SK-N-DZ (cell line): ENCODE measurements around the gene IGF1.

Experiments used
- DNase-seq: peaks from one replicate; pipeline ENCODE4 v3.0.0-alpha.2; 2015; ENCODE audit warnings: low spot score

Gene IGF1

GRCh38 chr12:102497743-102498142, 17.4 kb upstream of the IGF1 start:
- DNase-seq = no peak

DNA sequence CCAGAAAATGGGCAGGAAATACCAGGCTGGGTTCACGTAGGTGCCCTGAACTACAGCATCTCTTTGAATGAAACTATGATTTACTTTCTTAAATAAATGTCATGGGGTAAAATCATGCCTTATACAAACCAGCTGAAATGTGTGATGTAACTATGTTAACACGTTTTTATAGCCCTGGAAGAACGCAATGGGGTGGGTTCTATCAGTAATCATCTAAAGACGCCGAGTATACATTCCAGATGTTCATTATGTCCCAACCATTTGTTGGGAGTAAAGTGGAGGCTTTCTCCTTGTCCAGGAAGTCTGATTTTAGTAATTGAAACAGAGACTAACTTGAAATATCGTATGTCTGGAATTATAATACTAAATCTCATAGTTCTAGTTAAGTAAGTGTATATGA, 16.2 kb upstream of the IGF1 start:
- no peak for DNase-seq

- DNase-seq = no peak
Measured at GRCh38 chr12:102487226-102487625, 6.9 kb upstream of the IGF1 start.

DNA sequence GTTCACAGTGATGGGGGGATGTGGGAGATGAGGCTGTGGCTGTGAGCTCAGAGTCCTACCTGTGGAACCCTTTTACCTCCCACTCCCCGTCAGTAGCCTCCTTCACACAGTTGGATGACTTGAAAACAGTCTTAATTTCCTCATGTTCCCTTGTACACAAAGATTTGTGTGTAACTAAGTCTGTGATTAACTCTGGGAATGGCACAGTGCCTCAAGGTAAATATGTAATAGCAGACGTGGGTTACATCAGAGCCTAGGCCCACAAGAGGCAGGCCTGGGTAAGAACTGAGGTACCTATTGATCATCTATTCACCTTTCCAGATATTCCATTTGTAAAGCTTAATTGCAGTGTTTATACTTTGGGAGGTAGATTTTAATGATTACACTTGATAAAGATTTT, 5.8 kb upstream of the IGF1 start:
- DNase-seq = no peak

DNA sequence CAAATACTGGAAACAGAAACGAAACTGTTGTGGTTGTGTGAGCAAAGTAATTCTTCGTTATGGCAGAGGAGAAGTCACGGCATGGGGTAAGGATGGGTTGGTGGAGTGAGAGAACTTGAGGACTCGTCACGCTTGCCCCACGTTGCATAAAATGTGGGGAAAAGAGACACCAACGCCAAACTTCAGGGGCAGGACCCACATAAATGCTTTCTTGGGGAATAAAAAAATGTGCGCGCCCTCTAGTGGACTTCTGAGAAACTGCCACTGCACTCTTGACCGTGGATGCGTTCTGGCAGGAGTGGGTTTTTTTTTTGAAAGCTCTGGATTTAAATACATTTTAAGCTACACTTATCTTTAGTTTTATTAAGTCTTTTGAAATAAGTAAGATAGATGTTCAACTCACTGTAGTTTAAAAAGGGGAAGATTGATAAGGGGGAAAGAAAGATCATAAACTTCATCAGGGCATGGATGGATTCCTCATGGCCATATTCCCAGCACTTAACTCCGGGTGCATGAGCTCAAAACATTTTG, 4.1 kb upstream of the IGF1 start:
- DNase-seq = peak; percentile 47

DNA sequence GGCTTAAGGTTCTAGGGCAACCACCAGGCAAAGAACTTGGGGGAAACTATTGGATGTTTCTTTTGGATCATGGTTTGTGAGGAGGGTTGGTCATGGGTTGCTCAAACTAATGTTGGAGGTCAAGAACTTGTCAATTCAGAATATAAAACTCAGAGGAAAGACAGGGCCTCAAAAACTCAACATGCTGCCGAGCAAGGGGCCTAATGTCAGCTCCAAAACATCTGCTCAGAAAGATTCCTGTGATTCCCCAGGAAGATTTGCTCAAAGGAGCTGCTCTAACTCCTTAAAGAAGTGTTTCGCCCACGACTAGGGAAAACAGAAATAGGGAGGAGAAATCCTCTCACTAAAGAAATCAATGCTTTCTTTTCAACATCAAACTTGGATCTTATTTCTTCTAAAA, 3.7 kb upstream of the IGF1 start:
- no peak for DNase-seq

GRCh38 chr12:102483466-102483865, 3.1 kb upstream of the IGF1 start:
- DNase-seq = no peak

- no peak for DNase-seq
Measured at GRCh38 chr12:102481705-102482425, 1.5 kb upstream of the IGF1 start.

DNA sequence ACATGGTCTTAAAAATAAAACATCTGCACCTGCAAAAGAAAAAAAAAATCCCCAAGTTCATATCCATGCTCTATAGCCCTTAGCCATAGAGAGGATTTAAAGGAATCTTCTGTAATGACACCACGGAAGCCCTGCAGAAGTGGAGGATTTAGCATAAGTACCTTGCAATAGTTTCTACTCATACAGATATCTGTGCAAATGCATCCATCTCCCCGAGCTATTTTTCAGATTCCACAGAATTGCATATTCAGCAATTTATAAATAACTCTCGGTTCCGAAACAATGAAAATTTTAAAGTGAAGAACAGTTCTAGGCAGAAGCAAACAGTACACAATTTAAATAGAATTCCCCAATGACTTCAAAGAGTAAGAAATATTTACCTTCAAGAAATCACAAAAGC, 424 bp downstream of the IGF1 start:
- no peak for DNase-seq

- DNase-seq = no peak
Measured at GRCh38 chr12:102479099-102479885, 1.1 kb downstream of the IGF1 start.

DNA sequence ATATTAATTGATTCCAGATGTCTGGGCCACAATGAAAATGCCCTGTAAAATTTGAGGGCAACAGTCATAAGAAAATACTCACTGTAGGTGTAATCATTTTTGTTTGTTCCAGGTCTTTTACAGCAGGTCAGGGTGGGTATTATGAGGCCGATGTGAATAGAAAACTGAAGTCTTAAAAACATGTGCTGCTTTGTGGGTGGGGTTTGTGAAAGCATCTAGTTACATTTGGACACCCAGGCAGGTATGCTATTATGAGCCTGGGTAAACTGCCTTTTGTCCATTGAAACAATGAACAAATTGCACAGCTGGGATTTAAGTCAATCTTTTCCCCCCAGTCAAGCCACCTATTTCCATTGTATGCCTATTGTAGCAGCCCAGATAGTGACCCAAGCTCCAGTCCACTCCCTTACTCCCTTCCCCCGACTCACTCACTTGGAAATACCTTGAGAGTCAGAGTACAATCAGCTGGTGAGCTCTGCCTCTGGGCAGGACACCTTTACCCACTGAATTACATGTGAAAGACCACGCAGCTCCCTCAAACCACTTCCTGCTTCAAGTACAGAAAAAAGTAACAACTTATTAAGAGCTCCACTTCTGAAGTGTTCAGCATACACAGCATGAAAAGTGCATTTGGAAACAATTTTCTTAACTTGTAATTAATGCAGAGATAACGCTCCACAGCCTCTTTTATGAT, 1.8 kb downstream of the IGF1 start:
- DNase-seq = no peak

DNA sequence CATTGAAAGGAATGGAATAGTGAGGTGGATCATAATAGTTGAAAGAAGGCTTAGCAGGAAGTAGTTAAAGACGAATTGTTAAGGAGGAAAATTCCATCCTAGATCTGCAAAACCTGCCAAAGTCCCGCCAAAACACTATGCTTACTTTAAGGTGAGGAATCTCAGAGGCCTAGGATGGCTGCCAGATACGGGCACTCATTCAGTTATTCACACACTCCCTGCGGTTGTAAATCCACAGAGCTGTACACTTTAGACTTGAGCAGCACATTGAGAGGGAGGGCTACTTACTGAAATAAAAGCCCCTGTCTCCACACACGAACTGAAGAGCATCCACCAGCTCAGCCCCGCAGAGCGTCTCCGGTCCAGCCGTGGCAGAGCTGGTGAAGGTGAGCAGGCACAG, 5.0 kb downstream of the IGF1 start:
- no peak for DNase-seq

DNA sequence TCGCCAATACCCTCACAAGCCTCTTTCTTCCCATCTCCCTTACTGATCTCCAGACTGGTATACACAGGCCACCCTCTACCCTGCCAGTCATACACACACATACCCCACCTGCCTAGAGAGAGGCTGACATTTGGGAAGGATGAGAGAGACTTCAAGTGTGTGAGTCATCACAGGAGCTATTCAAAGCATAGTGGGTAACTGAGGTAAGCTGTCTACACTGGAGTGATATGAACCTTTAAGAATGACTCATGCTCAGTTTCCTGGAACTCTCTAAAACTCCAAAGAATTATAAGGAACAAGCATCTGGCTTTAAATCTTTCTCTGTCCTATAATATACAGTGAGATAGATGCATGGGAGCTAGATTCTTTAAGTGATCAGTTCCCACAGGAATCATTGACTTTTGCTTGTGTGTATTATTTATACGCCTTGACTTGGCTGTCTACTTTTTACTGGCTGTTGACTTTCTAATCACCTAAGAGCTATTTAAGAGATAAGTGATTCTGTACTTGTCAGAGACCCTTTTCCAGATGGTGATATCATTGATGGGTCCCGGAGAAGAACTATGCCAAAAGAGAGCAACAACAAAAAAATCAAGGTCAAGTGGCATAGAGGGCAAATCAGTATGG, 5.8 kb downstream of the IGF1 start:
- DNase-seq = no peak

DNA sequence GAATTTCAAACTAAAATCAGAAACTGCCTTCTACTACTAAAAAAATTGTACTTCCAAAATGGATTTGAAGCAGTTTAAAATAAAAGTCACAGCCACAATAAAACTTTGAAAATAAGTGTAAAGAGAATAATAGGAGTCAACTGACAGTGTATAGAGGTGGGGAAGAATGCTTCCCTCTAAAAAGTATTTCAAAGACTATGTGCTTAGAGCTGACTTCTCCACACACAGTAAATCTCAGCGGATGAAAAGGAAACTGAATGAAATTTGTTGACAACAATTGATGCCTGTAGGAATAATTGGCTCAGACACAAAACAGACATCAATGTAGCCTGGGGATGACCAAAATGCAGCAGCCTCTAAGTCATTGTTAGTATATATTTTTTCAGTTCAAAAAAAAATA, 7.9 kb downstream of the IGF1 start:
- no peak for DNase-seq

DNA sequence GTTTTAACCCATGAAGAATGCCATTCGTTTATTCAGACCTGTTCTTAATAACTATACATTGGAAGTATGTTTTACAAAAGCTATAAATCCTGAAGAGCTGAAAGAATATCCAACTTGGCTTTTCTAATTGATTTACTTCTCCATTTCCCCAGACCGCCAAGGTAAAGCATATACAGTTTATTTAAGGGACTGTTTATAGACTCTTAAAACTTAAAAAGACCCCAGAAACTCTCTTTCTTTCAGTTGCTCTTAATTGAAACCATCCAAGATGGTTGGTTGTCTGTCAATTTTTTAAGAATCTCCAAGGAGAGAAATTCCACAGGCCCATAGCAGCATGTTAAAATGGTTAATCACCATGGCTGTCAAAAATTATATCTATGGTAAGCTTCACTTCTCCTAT, 8.8 kb downstream of the IGF1 start:
- no peak for DNase-seq

GRCh38 chr12:102470945-102471344, 9.4 kb downstream of the IGF1 start:
- no peak for DNase-seq

DNA sequence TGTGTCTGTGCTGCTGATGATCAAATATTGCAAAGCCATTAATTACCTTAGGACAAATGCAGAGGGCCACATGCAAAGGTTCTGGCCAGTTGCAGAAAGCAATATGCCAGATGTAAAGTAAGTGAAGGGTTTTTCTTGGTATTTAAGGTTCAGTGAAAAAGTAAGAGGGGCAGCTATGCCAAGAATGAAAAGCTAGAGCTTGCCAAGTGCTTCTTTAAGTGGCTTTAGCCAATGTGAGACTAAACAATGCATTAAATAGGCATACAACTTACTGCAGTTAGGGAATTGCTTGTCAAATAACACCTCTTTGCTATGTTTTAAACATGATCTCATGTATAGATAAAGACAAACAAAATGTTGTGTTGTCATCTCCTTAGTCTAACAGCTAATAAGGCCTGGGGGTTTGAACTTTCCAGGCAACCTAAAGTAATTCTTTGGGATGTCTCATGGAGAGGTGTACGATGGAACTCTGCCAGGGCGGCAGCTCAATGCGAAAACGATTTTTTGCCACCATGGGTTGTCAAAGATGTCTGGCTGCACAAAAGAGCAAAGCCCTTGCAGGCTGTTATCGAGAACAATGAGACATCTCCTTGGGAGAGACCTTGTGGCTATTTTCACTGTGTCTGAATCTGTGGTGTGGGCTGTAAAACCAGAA, 12.0 kb downstream of the IGF1 start:
- no peak for DNase-seq

DNA sequence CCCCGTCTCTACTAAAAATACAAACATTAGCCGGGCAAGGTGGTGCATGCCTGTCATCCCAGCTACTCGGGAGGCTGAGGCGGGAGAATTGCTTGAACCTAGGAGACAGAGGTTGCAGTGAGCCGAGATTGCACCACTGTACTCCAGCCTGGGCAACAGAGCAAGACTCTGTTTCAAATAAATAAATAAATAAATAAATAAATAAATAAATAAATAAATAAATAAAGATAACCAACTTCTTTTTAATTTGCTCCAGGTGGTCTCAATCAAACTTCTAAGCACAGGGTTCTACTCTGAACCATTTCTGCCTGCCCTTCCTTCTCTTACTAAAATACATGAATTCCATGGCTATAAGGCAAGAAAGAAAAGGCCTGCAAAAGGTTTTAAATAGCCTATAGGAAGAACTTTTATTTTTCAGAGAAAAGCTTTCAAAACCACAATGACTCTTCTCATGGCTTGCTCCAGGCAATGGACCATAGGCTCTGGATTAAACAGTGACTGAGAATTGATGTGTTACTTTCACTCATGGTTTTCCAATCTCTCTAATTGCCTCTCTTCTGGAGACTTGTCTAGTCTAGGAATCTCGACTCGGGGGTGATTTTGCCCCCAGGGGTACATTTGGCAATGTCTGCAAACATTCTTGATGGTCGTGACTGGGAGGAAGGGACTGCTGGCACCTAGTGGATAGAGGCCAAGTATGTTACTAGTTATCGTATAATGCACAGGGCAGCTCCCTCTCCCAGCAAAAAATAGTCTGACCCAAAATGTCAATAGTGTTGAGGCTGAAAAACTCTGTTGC, 14.4 kb downstream of the IGF1 start:
- DNase-seq = no peak

DNA sequence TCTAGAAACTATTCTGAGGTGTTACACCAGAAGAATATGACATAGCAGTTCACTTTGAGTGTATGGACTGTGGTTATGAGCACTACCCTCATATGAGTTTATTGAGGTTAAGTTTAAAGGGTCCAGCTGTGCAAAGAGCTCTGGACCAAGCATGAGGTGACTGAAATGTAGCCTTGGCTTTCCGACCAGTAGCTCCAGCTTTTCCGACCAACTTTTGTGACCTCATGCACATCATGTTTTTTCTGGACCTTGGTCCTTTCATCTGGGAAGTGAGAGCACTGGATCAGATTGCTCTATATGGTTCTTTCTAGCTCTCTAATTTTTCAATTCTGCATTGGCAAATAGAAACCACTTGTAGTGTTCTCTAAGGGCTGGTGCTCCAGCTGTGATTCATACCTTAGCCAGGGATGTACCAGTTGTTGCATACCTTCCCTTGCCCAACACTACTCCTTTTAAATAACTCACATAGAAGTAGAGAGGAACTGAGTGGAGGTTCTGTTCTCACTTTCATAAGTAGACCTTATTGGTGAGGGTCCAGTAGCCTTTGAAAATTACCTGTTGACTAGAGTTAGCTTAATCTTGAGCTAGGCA, 16.6 kb downstream of the IGF1 start:
- no peak for DNase-seq

DNA sequence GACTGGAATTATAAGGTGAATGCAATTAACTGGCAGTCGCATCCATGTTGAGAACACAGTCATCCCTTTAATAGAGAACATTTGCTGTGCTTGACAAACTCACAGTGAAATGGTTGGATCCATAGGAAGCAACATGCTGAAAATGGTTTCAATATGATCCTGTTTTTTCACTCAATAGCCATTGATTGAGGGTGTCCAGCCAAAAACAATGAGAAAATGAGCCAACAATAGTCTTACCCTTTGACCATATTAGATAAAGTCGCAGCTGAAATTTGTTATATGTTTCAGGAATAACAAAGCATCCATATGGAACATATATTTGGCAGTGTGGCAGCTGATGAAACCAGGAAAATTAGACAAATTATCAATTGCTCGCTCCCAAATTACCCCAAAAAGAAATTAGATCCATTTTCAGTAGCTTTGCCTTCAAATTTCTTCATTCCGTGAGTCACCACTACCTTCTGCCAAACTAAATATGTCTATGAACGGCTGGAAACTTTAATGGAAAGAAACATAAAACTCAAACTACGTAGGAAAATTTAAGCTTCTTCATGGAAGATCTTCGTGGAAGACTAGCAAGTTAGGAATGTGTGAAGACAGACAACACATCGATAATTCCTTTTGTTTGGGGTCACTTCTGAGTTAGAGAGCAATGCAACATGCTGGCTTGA, 17.4 kb downstream of the IGF1 start:
- no peak for DNase-seq
